Ovary (tissue), 3 donors: ENCODE results near the gene SMIM24.

ENCODE experiments used
- CTCF ChIP-seq, 3 donors: fragments of 450-650 bp in 2 of 3; fragments of 200-600 bp in 1 of 3; IDR thresholded peaks; one replicate each; pipeline versions ENCODE4 v1.5.1 to v1.8.0; 2016 to 2022; ENCODE audit warnings: antibody characterized with exemption in 3 of 3, mild to moderate bottlenecking in 1 of 3
- POLR2A ChIP-seq: fragments of 450-650 bp; IDR thresholded peaks from one replicate; pipeline ENCODE4 v1.6.1; 2017; ENCODE audit warnings: antibody characterized with exemption, mild to moderate bottlenecking, moderate library complexity
- donor health status: DM: no; HTN: no; CAD: no.

DNA sequence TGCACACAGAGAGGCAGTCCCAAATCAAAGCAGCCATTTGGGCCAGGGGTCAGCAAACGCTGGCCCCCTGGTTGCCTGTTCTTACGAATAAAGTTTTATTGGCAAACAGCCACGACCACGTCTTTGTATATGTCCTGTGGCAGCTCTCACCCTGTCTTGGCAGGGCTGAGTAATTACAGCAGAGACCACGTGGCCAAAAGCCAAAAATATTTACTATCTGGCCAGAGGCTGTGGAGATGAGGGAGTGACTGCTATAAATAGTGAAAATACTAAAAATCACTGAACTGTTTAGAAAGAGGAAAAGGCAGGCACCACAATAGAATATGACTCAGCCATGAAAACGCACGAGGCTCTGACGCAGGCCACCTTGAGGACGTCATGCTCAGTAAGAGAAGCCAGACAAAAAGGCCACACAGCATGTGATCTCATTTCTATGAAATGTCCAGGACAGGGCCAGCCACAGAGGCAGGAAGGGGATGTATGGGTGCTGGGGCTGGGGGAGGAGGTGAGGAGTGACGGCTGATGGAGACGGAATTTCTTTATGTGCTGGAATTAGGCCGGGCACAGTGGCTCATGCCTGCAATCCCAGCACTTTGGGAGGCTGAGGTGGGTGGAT is 29.4 kb downstream of the SMIM24 start:
- TF ChIP-seq CTCF (IDR thresholded peaks at IDR 0.05) (no peak), POLR2A (no peak)
